ENCODE measurements around the gene GLT8D1. TPM values are rescaled to one million over a fixed set of nuclear protein-coding genes. Genes with fewer than 3 reads are reported as not detected.

GLT8D1 gene
- total and polyA plus RNA-seq, 2 of the 13 experiments (the other 11 are each of a cell fraction or from before 2014, with no cell fraction given) = 110 to 121 TPM

- TF ChIP-seq ZNF124 (CRISPR knock-in tag; IDR thresholded peaks at IDR 0.05) (peak; percentile 21; the same call in 1 of the 2 replicates), KLF11 (CRISPR knock-in tag; IDR thresholded peaks at IDR 0.05) (peak; percentile 59; the same call in 1 of the 2 replicates), ZNF607 (CRISPR knock-in tag; IDR thresholded peaks at IDR 0.05; ENCODE audit: borderline replicate concordance) (peak; percentile 65; the same call in 1 of the 2 replicates), DZIP1 (CRISPR knock-in tag; IDR thresholded peaks at IDR 0.05) (peak; percentile 99), FIP1L1 (IDR thresholded peaks at IDR 0.05; ENCODE audit: borderline replicate concordance, insufficient read depth, low read depth, low read length) (no peak), CREB1 (IDR thresholded peaks at IDR 0.05) (peak; percentile 95), CREB1 (CRISPR knock-in tag; IDR thresholded peaks at IDR 0.05) (peak; percentile 91), TEAD3 (CRISPR knock-in tag; optimal IDR thresholded peaks at IDR 0.05; ENCODE audit: borderline replicate concordance) (peak; percentile 86), ZKSCAN1 (IDR thresholded peaks at IDR 0.05; ENCODE audit: low read length) (0 out of 2 replicates have a peak, but pooled peaks have one; percentile 1), SP5 (CRISPR knock-in tag; IDR thresholded peaks at IDR 0.05; ENCODE audit: borderline replicate concordance, low read depth) (peak; percentile 54; the same call in 1 of the 2 replicates), HDAC1 (CRISPR knock-in tag; IDR thresholded peaks at IDR 0.05) (peak; percentile 97), ZBED4 (CRISPR knock-in tag; IDR thresholded peaks at IDR 0.05; ENCODE audit: borderline replicate concordance) (no peak), HNF4G (IDR thresholded peaks at IDR 0.05; ENCODE audit: borderline replicate concordance, low read depth, low read length) (no peak), HNF4G (CRISPR knock-in tag; IDR thresholded peaks at IDR 0.05; ENCODE audit: borderline replicate concordance, low read depth) (no peak), HOXA9 (CRISPR knock-in tag; IDR thresholded peaks at IDR 0.05; ENCODE audit: borderline replicate concordance) (peak; percentile 65; the same call in 1 of the 2 replicates), ZSCAN25 (CRISPR knock-in tag; IDR thresholded peaks at IDR 0.05) (peak; percentile 81), TAF15 (IDR thresholded peaks at IDR 0.05; ENCODE audit: low read depth, low read length, poor library complexity, severe bottlenecking) (no peak), TP53 (CRISPR knock-in tag; conservative IDR thresholded peaks at IDR 0.05) (peak; percentile 57; the same call in 1 of the 2 replicates), JUN (CRISPR knock-in tag; IDR thresholded peaks at IDR 0.05) (0 out of 2 replicates have a peak, but pooled peaks have one; percentile 58), ARHGAP35 (CRISPR knock-in tag; IDR thresholded peaks at IDR 0.05; ENCODE audit: borderline replicate concordance) (peak; percentile 80; the same call in 1 of the 2 replicates)
- TF ChIP-seq, protein P1, sequence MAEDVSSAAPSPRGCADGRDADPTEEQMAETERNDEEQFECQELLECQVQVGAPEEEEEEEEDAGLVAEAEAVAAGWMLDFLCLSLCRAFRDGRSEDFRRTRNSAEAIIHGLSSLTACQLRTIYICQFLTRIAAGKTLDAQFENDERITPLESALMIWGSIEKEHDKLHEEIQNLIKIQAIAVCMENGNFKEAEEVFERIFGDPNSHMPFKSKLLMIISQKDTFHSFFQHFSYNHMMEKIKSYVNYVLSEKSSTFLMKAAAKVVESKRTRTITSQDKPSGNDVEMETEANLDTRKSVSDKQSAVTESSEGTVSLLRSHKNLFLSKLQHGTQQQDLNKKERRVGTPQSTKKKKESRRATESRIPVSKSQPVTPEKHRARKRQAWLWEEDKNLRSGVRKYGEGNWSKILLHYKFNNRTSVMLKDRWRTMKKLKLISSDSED (CRISPR knock-in tag; IDR thresholded peaks at IDR 0.05) = 0 out of 2 replicates have a peak, but pooled peaks have one; percentile 91
Measured at GRCh38 chr3:52685709-52686691, 19.6 kb downstream of the GLT8D1 start, which contains the start of the genes GNL3 and PBRM1 (continued).

All from HepG2 (cell line).